HG03521 (cell line): ENCODE results near the gene UGT2B28.
"Not testable (repeated sequence)": the region's sequence is repeated elsewhere in the genome, so short reads cannot be mapped to it uniquely, and the experiment has no call there.

Experiments used
- ATAC-seq: cut with Tn5 transposase; IDR thresholded peaks from one replicate; pipeline ENCODE4 v1.9.1; 2021; ENCODE audit warnings: mild to moderate bottlenecking, moderate library complexity; ENCODE audit not compliant: unreplicated experiment

UGT2B28 gene

GRCh38 chr4:69280081-69280480 lies at the start of gene UGT2B28:
TSS of gene UGT2B28 (plus strand) at chr4:69280475. CDS start at chr4:69280501, 26 bp downstream.
- not testable (repeated sequence) for ATAC-seq

DNA sequence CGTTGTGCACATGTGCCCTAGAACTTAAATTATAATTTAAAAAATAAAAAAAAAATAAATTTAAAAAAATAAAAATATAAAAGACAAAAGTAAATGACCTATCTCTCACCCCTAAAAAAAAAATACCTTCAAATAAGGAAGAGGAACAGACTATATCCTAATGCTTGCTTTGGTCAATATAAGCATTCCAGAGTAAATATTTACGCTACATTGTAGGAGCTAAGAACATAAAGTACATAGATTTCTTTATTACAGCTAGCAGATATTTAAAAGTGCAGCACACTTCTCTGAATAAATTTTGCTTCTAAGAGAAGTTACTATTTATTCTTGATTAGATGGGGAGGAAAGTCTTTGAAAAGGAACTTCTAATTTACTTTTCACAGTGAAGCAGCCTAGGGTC lies 41.2 kb upstream of the UGT2B28 start:
- ATAC-seq = no peak

GRCh38 chr4:69239557-69240168 lies 40.6 kb upstream of the UGT2B28 start:
- ATAC-seq = no peak

DNA sequence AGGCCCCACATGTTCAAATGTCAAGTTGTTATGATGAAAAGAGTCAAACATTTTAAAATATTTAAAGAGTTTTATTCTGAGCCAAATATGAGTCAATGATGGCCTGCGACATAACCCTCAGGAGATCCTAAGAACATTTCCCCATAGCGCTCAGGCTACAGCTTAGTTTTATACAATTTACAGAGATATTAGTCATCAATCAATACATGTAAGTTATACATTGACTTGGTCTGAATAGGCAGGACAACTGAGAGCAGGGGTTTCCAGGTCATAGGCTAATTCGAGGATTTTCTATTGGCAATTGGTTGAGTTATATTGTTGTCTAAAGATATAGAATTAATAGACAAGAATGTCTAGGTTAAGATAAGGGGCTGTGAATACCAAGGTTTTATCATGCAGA lies 39.5 kb upstream of the UGT2B28 start:
- ATAC-seq = not testable (repeated sequence)

DNA sequence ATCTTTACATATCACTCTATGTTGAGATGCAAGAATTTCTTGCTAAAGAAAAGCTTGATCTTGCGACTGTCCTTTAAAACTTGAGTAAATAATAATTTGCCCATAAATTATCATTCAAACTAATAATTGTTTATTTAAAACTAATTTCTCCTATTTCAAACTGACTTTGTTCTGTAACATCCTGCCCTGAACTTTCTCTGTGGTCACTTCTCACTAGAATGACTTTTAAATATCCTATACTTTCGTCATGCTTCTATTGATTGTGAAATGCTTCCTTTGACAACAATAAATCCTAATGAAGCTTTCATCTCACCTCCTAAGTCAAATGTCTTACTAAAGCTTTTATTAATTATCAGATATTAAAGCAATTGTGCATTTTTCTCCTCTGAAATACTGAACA lies 38.5 kb upstream of the UGT2B28 start:
- not testable (repeated sequence) for ATAC-seq

DNA sequence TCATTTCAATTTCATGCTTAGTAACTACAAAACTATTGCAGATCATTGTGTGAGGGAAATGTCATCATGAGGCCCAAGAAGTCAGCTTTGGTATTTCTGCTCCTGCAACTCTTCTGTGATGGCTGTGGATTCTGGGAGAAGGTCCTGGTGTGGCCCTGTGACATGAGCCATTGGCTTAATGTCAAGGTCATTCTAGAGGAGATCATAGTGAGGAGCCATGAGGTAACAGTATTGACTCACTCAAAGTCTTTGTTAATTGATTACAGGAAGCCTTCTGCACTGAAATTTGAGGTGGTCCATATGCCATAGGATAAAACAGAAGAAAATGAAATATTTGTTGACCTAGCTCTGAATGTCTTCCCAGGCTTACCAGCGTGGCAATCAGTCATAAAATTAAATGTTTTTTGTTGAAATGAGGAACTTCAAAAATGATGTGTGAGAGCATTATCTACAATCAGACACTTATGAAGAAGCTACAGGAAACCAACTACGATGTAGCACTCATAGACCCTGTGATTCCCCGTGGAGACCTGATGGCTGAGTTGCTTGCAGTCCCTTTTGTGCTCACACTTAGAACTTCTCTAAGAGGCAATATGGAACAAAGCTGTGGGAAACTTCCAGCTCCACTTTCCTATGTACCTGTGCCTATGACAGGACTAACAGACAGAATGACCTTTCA lies 37.6 kb upstream of the UGT2B28 start:
- ATAC-seq = not testable (repeated sequence)

GRCh38 chr4:69250884-69251283 lies 29.4 kb upstream of the UGT2B28 start:
- ATAC-seq = not testable (repeated sequence)

DNA sequence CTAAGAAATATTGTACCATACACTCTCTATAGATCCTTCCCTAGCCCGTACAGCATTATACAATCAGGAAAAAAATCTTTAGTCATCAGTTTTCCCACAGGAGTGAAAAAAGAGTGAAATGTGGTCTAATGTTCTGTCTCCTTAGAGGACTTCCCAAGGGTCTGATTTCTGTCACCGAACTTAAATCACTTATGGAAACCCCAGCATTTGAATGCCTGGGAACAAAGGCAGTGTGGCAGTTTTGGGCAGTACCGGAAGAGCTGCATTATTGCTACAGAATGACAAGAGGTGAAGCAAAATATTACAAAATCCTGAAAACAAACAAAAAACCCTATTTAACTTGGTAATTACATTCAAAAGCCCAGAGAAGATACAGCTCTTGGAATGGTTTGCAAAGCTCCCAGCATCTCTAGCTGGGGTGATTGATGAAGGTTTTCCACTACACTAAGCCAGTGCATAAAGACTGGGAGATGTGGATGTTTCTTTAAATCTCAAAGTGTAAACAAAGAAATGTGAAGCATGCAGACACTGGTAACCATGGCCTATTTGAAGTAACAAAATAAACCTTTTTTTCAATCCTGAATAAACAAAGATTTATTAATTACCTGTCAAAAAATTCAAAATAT lies 27.0 kb upstream of the UGT2B28 start:
- ATAC-seq = not testable (repeated sequence)

DNA sequence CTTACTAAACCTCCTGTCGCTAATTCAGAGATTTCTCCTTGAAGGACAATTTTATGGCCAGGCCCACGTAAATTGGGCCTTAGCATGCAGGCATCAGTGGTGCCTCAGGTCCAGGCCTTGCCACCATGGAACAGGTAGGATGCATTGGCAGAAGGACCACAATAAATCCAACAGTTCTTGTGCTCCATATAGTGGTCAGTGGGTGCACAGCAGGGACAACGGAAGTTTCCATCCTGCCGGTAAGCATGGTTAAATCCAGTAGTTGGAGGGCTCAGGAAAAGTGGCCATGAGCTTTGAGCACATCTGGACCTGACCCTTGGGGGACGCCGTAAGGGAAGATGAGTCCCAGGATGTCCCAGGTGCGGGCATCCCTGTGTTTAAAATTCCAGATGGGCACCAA lies 11.7 kb upstream of the UGT2B28 start:
- not testable (repeated sequence) for ATAC-seq

DNA sequence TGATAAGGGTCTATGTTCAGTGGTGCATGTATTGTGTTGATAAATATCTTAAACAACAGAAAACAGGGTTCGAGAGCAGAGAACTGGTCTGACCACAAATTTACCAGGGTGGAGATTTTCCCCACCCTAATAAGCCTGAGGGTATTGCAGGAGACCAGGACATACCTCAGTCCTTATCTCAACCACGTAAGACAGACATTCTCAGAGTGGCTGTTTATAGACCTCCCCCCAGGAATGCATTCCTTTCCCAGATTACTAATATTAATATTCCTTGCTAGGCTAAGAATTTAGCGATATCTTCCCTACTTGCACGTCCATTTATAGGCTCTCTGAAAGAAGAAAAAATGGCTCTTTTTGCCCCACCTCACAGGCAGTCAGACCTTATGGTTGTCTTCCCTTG lies 16.1 kb downstream of the UGT2B28 start:
- not testable (repeated sequence) for ATAC-seq

- not testable (repeated sequence) for ATAC-seq
Measured at GRCh38 chr4:69308426-69309033, 28.3 kb downstream of the UGT2B28 start.

DNA sequence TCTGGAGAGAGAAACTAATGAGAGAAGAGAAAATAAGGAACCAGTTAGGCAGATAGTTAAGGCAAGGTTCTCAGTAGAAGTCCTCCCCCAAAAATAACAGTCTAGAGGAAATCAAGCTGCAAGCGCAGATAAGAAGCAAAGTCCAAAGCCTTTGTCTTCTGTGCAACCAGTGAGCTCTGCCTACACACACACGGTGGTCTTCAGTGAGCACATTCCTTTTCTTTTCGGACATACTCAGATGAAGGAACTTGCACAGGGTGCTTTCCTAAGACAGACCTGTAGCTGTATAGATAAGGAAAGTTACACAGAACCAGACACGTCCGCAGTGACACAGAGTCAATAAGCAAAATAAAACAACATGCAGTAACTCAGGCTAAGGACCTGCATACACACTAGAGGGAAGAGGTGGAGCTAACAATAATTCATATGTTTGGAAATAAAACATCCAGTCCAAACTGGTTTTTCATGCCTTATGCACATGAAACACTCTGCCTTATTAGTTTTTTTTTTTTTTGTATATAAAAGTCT lies 29.3 kb downstream of the UGT2B28 start:
- not testable (repeated sequence) for ATAC-seq

GRCh38 chr4:69310262-69310661 lies 30.0 kb downstream of the UGT2B28 start:
- not testable (repeated sequence) for ATAC-seq

- not testable (repeated sequence) for ATAC-seq
Measured at GRCh38 chr4:69317669-69318298, 37.5 kb downstream of the UGT2B28 start.

DNA sequence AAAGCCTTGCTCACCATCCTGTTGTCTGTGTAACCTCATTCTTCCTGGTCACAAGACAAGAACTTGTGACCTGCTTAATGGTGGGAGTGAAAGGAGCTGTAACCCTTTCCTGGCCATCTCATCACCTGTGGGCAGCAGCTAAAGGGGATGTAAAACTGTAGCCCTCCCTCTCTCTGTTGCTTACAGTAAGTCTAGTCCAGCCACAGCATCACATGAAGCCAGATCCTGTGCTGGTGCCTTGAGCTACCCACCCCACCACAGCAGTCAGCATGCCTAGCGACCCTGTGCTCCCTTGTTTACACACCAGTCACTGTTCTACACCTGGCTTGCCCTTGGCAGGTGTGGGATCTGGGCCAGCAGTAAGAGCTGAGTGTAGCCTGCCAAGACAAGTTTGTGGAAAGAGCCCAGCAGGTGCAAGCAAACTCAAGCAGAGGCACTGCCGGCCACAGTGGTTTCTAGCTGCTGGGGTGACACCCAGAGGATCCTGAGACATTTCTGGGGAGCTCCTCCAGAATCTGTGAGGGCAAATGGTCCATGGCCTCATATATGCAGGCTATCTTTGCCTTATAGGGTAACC lies 41.0 kb downstream of the UGT2B28 start:
- no peak for ATAC-seq

DNA sequence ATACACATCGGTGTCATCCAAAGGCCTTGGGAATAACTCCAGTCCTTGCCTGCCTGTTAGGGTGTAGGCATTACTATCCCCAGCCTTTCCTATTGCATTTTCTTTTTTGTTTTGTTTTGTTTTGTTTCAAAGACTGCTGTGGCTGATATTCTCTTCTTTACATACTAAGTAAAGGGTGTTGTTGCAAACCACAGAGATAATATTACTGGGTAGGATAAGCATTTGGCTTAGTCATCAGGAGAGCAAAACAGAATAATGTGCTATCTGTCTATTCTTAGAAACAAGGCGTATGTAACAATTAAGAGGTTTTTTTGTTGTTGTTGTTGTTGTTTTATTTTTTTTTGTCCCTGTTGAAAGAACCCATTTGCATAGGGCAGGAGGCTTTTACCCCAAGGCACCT lies 41.8 kb downstream of the UGT2B28 start:
- no peak for ATAC-seq

- ATAC-seq = no peak
Measured at GRCh38 chr4:69323284-69323683, 43.0 kb downstream of the UGT2B28 start.

GRCh38 chr4:69330345-69331047 lies 50.2 kb downstream of the UGT2B28 start:
- no peak for ATAC-seq

DNA sequence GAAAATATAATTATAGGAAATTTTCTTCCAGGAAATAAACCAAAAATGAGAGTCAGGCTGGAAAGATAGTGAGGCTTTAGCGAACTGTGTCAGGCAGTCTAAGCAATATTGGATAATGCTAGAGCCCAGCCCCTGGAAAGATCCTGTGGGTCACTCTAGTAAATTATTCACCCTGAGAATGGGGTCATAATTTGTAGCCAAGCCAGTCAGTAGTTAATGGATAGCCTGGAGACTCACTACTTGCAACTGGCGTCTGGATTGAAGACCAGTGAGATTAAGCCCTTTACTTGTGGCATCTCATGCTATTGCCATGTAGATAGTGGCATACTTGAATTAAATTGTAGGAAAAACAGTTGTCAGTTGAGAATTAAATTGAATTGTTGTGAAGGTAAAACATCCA lies 51.0 kb downstream of the UGT2B28 start:
- ATAC-seq = not testable (repeated sequence)

DNA sequence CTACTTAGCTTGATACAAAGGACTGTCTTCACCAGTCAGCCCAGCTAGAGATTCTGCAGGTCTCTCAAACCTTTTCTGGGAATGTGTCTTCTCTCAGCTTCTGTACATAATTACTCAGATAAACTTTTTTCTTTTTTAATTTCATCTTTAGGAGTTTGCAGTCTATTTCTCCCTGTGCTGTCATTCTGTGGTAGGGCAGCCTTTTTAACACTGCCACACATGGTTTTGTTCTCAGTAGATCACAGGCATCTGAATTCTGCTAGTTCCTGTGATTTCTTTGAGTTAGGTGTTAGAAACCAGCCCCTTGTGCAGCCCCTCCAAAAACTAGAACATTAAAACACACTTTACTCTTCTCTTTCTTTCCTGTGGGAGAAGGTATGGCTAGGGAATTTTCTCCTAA lies 55.2 kb downstream of the UGT2B28 start:
- ATAC-seq = not testable (repeated sequence)
